ENCODE data around the gene SEMA4D.
A peak's percentile ranks its signal among the peaks of the same experiment; 100 is the strongest.

SEMA4D gene

DNA sequence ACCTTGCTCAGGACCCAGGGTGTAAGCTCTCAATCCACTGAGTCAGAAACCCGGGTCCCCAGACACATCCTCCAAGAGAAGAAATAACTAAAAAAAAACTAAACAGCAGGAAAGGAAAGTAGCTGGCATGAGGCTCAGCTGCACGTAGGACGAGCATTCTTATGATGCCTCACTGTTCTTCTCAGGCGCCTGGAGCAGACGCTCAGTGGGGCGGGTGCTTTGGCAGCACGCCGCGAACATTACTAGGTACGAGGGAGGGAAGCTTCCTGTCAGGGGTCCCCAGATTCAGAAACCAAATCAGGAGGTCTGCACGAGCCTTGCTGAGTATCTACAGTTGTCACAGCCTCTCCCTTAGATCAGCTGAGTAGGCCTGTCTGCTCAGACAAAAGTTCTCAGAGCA, 93.8 kb downstream of the SEMA4D start:
- no peak overlapping the region for H3K4me3 ChIP-seq (ENCODE audit: low read depth, low read length)
- no peak for DNase-seq (ENCODE audit: low read depth)

DNA sequence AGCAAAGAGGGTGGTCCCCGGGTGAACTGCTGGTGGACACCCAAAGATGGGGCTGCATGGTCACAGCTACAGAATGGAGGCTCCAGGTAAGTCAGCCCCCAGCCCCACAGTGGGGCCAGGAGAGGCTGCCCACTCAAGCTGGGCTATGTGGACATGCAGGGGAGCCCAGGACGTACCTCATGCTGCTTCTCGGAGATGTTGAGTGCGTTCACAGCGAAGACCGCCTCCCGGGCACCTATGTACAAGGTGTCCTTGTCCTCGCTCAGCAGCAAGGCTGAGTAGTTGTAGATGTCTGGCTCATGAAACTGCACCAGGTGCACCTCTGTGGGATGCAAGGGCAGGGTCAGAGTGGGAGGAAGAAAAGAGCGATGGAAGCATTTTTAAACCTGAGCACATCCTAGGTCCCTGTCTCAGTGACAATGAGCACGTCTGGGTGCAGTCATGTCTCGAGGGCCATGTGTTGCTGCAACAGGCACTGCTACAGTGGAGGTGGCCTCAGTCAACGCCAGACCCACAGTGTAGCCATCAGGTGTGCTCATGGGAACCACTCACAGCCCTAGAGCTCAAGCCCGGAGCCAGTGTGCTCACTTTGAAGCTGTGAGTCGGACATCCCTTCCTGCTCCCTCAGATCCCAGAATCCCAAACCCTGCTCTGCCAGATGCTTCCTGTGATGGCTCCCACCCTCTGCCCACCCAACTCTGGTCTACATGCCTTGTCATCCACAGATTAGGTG, 95.1 kb downstream of the SEMA4D start:
- H3K4me3 ChIP-seq (ENCODE audit: low read depth, low read length): no peak overlapping the region
- DNase-seq (ENCODE audit: low read depth): no peak

DNA sequence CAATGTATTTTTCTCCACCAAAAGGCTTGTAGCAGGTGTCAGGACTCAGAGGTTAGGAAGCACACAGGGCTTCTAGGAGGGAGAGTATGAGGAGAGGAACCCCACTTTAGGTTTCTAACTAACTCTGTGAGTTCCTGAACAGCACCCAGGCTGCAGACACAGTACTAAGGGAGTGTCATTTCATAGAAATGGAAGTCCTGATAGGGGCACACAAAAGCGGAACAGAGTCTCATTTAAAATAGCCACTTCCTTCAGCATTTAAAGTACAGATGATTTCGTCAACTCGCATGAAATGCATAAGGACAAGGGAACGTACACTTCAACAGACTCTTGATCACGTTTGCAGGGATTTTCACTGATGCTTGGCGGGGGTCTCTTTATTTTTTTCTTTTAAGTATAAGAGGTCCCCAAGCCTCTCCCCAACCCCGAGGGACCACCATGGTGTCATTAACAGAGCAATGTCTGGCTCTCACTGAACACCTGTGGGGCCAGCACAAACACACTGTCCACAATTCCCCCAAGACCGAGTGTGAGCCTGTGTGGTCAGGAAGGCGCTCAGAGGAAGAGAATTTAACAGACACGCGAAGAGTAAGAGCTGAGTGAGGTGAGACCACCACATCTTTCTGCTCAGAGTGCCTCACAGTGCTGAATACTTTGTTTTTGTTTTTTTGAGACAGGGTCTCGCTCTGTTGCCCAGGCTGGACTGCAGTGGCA, 97.4 kb downstream of the SEMA4D start:
- H3K4me3 ChIP-seq (ENCODE audit: low read depth, low read length): no peak overlapping the region
- DNase-seq (ENCODE audit: low read depth): no peak

GRCh38 chr9:89398621-89399020, 99.3 kb downstream of the SEMA4D start:
- no peak overlapping the region for H3K4me3 ChIP-seq (ENCODE audit: low read depth, low read length)
- no peak for DNase-seq (ENCODE audit: low read depth)

- no peak for DNase-seq (ENCODE audit: low read depth)
Observed at GRCh38 chr9:89397471-89397870, 100.4 kb downstream of the SEMA4D start.

GRCh38 chr9:89395931-89396710, 101.8 kb downstream of the SEMA4D start:
- no peak overlapping the region for H3K4me3 ChIP-seq (ENCODE audit: low read depth, low read length)
- DNase-seq (ENCODE audit: low read depth): no peak

More at GRCh38 chr9:89397471-89397870, 100.4 kb downstream of the SEMA4D start:
- H3K4me3 ChIP-seq (ENCODE audit: low read depth, low read length): no peak overlapping the region

DNA sequence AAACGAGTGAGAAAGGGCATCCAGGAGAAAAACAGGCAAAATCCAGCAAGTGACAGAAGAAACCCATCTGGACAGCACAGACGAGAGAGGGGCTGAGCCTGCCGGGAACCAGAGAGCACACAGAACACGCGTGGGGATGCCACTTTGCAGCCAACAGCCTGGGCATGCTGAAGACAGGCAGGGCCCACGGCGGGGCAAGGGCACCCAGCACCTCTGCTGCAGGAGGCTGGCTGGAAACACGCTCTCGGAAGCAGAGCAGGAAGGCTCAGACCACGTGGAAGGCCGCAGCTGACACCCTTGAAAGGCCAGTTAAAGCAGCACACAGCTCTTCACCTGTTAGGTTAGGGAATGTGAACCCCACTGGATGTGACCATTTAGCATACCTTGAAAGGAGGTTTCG, 103.5 kb downstream of the SEMA4D start:
- H3K4me3 ChIP-seq (ENCODE audit: low read depth, low read length): no peak overlapping the region
- no peak for DNase-seq (ENCODE audit: low read depth)

GRCh38 chr9:89391585-89391984, 106.3 kb downstream of the SEMA4D start:
- no peak overlapping the region for H3K4me3 ChIP-seq (ENCODE audit: low read depth, low read length)
- DNase-seq (ENCODE audit: low read depth): no peak

DNA sequence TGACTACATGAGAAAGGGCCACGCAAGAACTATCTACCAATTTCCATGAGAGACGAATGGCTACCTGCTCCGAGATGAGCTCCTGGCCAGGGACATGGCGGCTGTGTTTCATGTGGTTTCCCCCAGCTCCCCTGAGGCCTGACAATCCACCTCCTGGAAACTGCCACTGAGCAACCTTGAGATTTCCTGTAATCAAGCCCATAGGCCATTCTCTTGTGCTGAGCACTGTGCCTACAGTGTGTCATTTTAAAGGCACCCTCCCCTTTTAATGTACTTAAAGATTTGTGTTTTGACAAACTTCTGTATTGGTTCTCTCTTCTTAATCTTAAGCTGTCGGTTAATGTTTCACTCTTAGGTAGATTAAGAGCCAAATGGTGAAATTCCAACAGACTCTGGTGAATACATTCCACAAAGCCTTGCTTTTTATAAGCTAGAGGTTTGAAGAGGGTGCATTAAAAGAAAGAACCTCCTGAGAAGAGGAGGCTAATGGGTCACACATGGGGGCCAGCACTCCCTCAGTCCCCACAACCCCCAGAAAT, 107.3 kb downstream of the SEMA4D start:
- no peak for DNase-seq (ENCODE audit: low read depth)
- H3K4me3 ChIP-seq (ENCODE audit: low read depth, low read length): no peak overlapping the region

DNA sequence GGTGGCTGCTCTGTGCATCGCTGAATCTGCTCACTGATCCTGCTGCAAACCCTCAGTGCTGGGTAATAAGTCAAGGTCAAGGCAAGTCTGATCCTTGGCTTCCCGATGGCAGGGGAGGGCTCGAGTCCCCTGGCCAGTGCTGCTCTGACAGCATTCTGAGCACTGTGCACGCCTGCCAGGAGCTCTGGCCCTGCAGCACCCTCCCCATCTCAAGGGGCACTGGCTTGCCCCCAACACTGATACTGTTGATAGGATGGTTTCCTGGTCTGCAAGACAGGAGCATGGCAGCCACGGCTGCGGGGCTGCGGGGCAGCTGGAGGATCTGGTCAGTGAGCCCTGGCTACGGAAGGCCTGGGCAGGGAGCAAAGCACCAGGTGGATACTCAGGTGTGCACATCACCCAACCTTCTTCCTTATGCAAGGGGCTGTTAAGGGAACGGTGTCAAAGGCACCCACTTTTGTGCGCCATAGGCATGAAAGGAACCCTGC, 107.8 kb downstream of the SEMA4D start:
- H3K4me3 ChIP-seq (ENCODE audit: low read depth, low read length): no peak overlapping the region
- DNase-seq (ENCODE audit: low read depth): no peak

DNA sequence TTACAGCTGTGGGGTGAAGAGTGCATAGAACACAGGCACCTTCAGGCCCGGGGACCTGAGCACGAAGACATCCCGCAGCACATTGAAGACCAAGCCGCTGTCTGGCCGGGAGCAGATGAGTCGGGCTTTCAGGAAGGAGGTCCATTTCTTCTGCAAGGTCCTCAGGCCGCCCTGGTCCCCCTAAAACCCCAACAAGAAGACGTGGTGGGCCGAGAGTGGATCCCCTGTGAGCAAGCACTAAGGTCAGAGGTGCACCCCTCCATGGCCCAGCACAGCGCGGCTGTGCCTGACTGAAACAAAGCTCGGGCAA, 109.1 kb downstream of the SEMA4D start:
- H3K4me3 ChIP-seq (ENCODE audit: low read depth, low read length): no peak overlapping the region
- no peak for DNase-seq (ENCODE audit: low read depth)

DNA sequence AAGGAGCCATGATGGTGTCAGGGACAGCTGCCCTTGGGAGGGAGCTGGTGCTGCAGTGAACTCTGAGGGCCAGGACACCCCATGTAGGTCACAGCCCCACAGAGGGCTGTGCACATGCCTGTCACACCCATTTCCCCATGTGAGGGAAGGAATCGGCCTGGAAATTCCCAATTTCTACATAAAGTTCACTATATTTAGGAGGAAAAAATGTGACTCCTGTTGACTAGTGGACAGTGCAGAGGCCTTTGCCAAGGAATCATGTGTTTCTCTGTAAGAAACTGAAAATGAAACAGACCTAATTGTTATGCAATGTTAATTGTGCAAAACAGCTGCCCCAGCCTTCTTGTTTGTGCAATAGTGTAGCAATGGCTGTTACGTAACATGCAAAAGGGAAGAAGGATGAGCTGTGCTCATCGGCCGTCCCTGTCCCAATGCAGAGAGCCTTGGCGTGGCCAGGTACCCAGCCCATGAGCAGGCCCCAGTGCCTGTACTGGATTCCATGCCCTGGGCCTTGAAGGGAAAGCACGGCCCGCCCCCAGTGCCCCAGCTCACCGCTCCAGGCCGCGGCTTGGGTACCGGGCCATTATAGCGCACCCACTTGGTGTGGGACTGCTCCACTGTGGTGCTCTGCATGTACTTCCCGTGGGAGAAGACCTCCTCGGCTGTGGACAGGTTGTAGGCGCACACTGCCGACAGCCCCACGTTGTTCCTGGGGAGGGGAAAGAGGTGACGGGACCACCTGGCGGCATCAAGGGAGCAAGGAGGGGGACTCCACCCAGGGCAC, 109.6 kb downstream of the SEMA4D start:
- DNase-seq (ENCODE audit: low read depth): peak; percentile 62
- H3K4me3 ChIP-seq (ENCODE audit: low read depth, low read length): no peak overlapping the region

- DNase-seq (ENCODE audit: low read depth): no peak
- H3K4me3 ChIP-seq (ENCODE audit: low read depth, low read length): no peak overlapping the region
Observed at GRCh38 chr9:89387197-89387849, 110.6 kb downstream of the SEMA4D start.

- no peak overlapping the region for H3K4me3 ChIP-seq (ENCODE audit: low read depth, low read length)
- no peak for DNase-seq (ENCODE audit: low read depth)
Observed at GRCh38 chr9:89386797-89387196, 111.1 kb downstream of the SEMA4D start.

- H3K4me3 ChIP-seq (ENCODE audit: low read depth, low read length): no peak overlapping the region
- no peak for DNase-seq (ENCODE audit: low read depth)
Observed at GRCh38 chr9:89386206-89386605, 111.7 kb downstream of the SEMA4D start.

DNA sequence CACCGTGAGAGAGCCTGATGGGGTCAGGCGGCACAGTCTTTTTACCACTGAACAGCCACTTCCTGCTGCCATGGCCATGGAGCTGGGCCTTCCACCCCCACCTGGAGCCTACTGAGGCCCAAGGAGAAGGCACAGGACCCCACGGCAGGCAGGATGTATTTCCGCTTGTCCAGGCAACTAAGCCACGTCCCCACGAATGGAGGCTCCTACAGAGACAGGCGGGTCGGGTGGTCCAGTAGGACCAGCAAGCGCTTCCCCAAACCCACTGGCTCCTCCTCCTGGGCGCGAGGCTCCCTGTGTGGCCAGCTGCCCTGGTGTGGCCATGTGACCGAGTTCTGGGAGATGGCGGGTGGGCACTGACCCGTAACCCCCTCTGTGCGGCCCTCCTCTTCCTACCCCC, 113.1 kb downstream of the SEMA4D start:
- DNase-seq (ENCODE audit: low read depth): no peak
- no peak overlapping the region for H3K4me3 ChIP-seq (ENCODE audit: low read depth, low read length)

GRCh38 chr9:89383721-89384300, 114.1 kb downstream of the SEMA4D start:
- DNase-seq (ENCODE audit: low read depth): no peak
- no peak overlapping the region for H3K4me3 ChIP-seq (ENCODE audit: low read depth, low read length)

DNA sequence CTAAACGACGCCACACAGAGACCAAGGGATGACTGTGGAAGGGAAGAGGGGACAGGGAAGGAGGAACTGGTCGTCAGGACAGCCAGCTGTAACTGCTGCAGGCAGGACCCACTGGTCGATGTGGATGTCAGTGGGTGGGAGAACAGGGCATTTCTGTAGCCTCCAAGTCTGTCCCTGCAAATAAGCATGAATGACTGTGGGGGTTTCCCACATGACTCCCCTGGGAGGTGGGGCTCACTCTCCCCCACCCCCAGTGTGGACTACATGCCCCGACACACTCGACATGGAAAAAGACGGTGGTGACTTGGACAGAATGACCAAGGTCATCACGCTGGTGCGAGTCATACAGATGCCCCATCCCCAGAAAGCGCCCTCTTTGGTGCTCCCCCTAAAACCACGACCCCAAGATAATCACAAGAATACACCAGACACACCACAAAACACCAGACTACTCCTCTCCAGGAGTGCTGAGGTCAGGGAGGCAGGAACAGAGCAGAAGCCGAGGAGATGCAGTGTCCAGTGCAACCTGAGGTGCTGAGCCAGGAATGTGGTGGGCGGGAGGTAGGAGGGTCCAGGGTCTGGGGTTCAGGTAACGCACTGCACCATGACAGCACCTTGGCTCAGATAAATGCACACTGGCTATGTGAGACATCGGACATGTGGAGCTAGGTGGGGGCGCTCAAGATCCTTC, 114.7 kb downstream of the SEMA4D start:
- DNase-seq (ENCODE audit: low read depth): no peak
- H3K4me3 ChIP-seq (ENCODE audit: low read depth, low read length): no peak overlapping the region

All from skeletal muscle cell (primary cell).